ENCODE results near the gene ARAF. TPM values are rescaled to one million over a fixed set of nuclear protein-coding genes. Genes with fewer than 3 reads are reported as not detected.

ARAF gene
- total and polyA plus RNA-seq, 2 of the 8 experiments (the other 6 are each of a cell fraction or from before 2014, with no cell fraction given): 39.0 to 45.2 TPM

DNA sequence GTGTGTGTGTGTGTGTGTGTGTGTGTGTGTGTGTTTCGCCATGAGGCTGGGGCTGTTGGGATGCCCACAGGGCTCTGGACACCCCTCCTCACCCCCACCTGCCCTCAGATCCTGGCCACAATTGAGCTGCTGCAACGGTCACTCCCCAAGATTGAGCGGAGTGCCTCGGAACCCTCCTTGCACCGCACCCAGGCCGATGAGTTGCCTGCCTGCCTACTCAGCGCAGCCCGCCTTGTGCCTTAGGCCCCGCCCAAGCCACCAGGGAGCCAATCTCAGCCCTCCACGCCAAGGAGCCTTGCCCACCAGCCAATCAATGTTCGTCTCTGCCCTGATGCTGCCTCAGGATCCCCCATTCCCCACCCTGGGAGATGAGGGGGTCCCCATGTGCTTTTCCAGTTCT lies 10.2 kb downstream of the ARAF start:
- POLR2A ChIA-PET (ENCODE audit: partially characterized antibody): interaction anchor here (0.7 to 2.3 kb wide), 7 partner anchors 8 to 173 kb away, joined by 3 to 9 read pairs (median 4); partner anchors contain the start of gene TIMP1
- CTCF ChIA-PET (ENCODE audit: partially characterized antibody): interaction anchor here (0.7 to 1.7 kb wide), 3 partner anchors 39 to 73 kb away, joined by 3 to 6 read pairs (median 3); no protein-coding TSS in a partner anchor
- WGBS, 2 experiments (ENCODE audit: extremely low coverage in 1 of 2, insufficient coverage in 1 of 2, insufficient read length in 1 of 2, insufficient replicate concordance in 2 of 2, low coverage in 1 of 2, low lambda C conversion rate in 2 of 2, missing lambda C conversion rate in 1 of 2): 95% methylated on average over 10 of the region's 11 CpGs; no CpG with 5 or more reads in 1 of the 2 experiments

More for the DNA sequence above, 10.2 kb downstream of the ARAF start:
- FAIRE-seq (no peak), DNase-seq (ENCODE audit: low read depth in 1 of 2, low spot score in 2 of 2) (no peak)
- Histone ChIP-seq H2BK15ac (ENCODE audit: low read length) (no peak overlapping the region), H3K4me3 (ENCODE audit: extremely low read depth in 1 of 4, insufficient read depth in 2 of 4, low read depth in 3 of 4, low read length in 4 of 4) (no peak overlapping the region), H3K14ac (ENCODE audit: insufficient read length) (no peak overlapping the region), H3K79me1 (ENCODE audit: low read depth, low read length) (no peaks in the 10 kb centered on the region), H3K27ac (ENCODE audit: low read depth, low read length) (no peak overlapping the region), H2BK20ac (ENCODE audit: low read length) (no peak overlapping the region), H4K8ac (ENCODE audit: extremely low read depth, insufficient read depth, low read length) (no peak overlapping the region), H3K36me3 (ENCODE audit: control insufficient read depth in 2 of 4, insufficient read depth in 4 of 4, low read length in 3 of 4) (peaks cover 0 to 28% (median 14%) of the 10 kb centered on the region in 4 experiments; a peak in 4 of 8 replicates), H3K23ac (ENCODE audit: insufficient read length) (no peak overlapping the region), H3K27me3 (replicated peaks in 1 of 4; ENCODE audit: control insufficient read depth in 3 of 4, extremely low read depth in 1 of 4, insufficient read depth in 3 of 4, low read length in 3 of 4) (no peaks in the 10 kb centered on the region), H3K56ac (replicated peaks; ENCODE audit: insufficient read length, low read depth, low read length) (no peak overlapping the region), H2BK120ac (replicated peaks; ENCODE audit: low read depth, low read length) (no peak overlapping the region), H2BK12ac (ENCODE audit: low read depth, low read length) (no peak overlapping the region), H2AFZ (ENCODE audit: low read length) (no peak overlapping the region), H3K4ac (replicated peaks; ENCODE audit: insufficient read length, low read depth, low read length) (no peak overlapping the region), H3K9ac (replicated peaks in 1 of 4; ENCODE audit: extremely low read depth in 1 of 4, low read depth in 3 of 4, low read length in 3 of 4) (no peak overlapping the region), H3K4me2 (ENCODE audit: insufficient read depth in 1 of 2, low read depth in 2 of 2, low read length in 2 of 2) (no peak overlapping the region), H4K91ac (replicated peaks; ENCODE audit: insufficient read length, low read length) (no peak overlapping the region), H3K18ac (ENCODE audit: extremely low read depth, low read length) (no peak overlapping the region), H2AK5ac (ENCODE audit: low read depth, low read length) (no peak overlapping the region), H3K23me2 (ENCODE audit: low read depth, low read length) (peaks cover 7% of the 10 kb centered on the region; the same call in 1 of the 2 replicates), H3K79me2 (ENCODE audit: control insufficient read depth in 1 of 2, insufficient read depth in 2 of 2, low read length in 2 of 2) (no peaks in the 10 kb centered on the region), H4K5ac (ENCODE audit: insufficient read length, low read depth, low read length) (no peak overlapping the region), H4K20me1 (replicated peaks in 1 of 2; ENCODE audit: control insufficient read depth in 1 of 2, insufficient read depth in 2 of 2, low read length in 2 of 2) (no peaks in the 10 kb centered on the region), H3K9me3 (ENCODE audit: insufficient read depth in 2 of 2, low read depth in 1 of 2, low read length in 1 of 2) (no peaks in the 10 kb centered on the region), H3K4me1 (replicated peaks in 1 of 4; ENCODE audit: control insufficient read depth in 3 of 4, insufficient read depth in 4 of 4, low read length in 3 of 4) (peaks cover 0 to 14% (median 7%) of the 10 kb centered on the region in 4 experiments; a peak in 5 of 7 replicates), H2BK5ac (ENCODE audit: low read depth, low read length) (no peak overlapping the region)
- TF ChIP-seq NANOG (IDR thresholded peaks at IDR 0.05; ENCODE audit: insufficient read depth, low read depth, low read length, poor library complexity, severe bottlenecking) (no peak), PHF8 (conservative IDR thresholded peaks at IDR 0.05; ENCODE audit: low read depth, low read length) (no peak), SP4 (IDR thresholded peaks at IDR 0.05; ENCODE audit: low read length) (no peak), KDM4A (IDR thresholded peaks at IDR 0.05; ENCODE audit: low read depth, low read length, severe bottlenecking) (no peak), TAF1 (IDR thresholded peaks at IDR 0.05; ENCODE audit: low read depth, low read length) (no peak), RAD21 (IDR thresholded peaks at IDR 0.05 in 1 of 2, conservative IDR thresholded peaks at IDR 0.05 in 1 of 2; ENCODE audit: low read depth in 2 of 2, low read length in 2 of 2) (no peak), JUND (IDR thresholded peaks at IDR 0.05; ENCODE audit: low read length) (no peak), SIRT6 (IDR thresholded peaks at IDR 0.05; ENCODE audit: low read length) (no peak), SAP30 (IDR thresholded peaks at IDR 0.05; ENCODE audit: insufficient read depth, insufficient replicate concordance, low read length) (no peak), YY1 (IDR thresholded peaks at IDR 0.05; ENCODE audit: low read depth, low read length) (no peak)

Data from H1 (cell line).